HG03432 (cell line): ENCODE measurements around the gene ZNF774.
"Not testable (repeated sequence)": the region's sequence is repeated elsewhere in the genome, so short reads cannot be mapped to it uniquely, and the experiment has no call there.

Experiments used
- ATAC-seq: cut with Tn5 transposase; IDR thresholded peaks from one replicate; pipeline ENCODE4 v1.9.1; 2021; ENCODE audit warnings: mild to moderate bottlenecking, moderate library complexity; ENCODE audit not compliant: unreplicated experiment

The ZNF774 gene

DNA sequence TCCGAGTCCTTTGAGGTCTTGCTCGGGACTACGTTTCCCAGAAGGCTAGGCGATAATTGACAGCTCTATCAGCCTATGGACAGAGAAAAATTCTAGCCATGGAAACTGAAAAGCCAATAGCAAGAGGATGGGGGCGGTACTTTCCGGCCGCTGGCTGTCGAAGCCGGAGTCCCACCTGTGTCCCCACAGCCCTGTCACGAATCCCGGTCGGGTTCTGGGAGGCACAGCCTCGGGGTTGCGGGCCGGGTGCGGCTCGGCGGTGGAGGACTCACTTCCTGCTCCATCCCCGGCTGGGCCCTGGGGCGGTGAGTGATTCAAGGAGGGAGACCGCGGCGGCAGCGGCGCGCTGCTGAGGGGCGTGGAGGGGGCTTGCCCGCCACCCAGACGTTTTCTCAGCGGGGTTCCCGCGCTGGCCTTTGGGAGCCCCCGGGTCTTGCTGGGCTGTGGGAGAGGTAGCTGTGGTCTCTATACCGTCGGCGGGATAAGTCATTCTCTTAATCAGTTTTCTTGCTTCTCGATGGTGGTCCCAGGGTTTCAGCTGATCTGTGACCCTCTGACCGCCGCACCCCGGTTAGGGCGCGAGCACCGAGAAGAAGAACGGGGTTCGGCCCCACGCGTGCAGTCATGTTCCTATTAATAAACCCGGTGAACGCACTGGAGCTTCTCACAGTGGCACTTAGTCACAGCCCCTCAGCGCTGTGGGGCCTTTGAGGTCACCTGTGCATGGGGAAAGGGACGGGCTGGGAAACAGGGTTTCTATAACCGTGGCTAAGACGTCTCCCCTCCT lies at the start of gene ZNF774:
Gene ZNF774 (plus strand): TSS at position 178 of the 787 bp plus-strand sequence. CDS start 2,377 bp downstream, outside the sequence.
- ATAC-seq = peak; percentile 99

DNA sequence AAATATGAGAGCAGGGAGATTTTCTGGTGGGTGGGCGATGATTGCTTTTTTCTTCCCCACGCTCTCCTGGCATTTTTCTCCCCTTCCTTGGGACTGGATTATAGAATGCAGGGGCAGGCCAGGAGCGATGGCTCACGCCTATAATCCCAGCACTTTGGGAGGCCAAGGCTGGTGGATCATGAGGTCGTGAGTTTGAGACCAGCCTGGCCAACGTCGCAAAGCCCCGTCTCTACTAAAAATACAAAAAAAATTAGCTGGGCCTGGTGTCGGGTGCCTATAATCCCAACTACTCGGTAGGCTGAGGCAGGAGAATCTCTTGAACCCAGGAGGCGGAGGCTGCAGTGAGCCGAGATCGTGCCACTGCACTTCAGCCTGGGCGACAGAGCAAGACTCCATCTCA lies 46.7 kb upstream of the ZNF774 start:
- not testable (repeated sequence) for ATAC-seq

DNA sequence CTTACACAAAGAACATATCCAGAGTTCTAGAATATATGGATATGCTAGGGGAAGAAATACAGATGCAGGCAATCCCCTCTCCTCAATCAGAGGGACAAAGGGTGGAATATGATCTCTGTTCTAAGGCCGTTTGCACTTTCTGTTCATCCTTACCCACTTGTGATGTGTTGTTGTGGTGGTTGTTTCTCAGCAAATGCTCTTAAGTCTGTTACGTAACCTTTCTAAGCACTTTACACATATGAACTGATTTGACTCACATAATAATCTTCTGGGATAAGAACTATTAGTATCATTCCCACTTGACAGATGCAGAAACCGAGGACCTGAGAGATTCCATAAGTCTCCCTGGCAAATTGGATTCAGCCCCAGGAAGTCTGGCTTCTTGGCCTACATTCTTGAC lies 46.2 kb upstream of the ZNF774 start:
- no peak for ATAC-seq

DNA sequence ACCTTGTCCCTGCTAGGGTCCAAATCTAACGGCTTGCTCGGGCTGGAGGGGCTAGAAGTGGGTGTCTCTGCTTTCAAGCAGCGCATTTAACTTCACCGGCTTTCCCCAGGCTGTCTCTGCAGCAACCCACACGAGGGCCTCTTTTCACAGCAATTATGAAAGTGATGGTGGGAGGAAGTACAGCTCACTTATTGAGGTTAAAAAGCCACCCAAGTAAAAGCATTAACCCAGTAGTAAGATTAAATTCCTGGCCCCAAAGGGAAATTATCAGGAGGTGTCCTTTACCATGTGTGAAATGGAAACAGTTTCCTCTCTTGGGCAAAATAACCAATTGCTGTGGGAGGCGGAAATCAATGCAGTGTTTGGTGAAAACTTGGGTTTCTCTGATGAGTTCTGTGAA lies 45.5 kb upstream of the ZNF774 start:
- ATAC-seq = peak; percentile 71

DNA sequence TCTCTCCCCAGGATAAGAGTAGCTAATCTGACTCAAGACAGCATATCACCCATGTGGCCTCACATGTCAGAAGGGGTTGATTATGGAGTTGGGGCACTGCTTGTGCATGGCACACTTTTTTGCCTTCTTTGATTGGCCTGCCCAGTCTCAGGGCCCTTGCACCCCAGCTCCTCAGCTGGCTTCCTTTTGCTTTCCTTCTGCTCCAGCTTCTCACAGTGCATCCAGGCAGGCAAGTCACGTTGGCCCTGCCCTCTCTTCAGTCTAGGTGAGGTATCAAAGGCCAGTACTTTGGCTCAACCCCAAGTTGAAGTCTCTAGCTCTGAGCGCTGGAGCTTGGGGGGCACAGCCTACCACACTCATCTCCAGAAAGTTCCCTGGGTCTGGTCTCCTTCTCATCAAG lies 44.4 kb upstream of the ZNF774 start:
- no peak for ATAC-seq

DNA sequence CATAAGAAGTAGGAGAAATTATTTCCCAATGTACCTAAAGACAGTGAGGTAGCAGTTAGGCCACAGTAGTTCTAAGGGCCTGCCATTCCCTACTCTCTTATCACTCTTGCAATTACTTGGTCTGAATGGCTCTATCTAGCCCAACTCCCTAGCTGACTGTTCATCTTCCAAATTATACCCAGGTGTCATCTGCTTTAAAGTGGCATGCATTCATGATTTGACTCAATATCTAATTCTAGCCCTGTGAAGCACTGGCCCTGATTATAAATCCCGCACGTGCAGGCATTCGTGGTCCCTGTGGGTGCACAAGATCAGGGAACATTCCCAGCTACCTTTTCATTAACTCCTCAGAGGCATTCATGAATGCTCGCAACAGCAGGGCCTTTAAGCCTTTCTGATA lies 43.1 kb upstream of the ZNF774 start:
- no peak for ATAC-seq

DNA sequence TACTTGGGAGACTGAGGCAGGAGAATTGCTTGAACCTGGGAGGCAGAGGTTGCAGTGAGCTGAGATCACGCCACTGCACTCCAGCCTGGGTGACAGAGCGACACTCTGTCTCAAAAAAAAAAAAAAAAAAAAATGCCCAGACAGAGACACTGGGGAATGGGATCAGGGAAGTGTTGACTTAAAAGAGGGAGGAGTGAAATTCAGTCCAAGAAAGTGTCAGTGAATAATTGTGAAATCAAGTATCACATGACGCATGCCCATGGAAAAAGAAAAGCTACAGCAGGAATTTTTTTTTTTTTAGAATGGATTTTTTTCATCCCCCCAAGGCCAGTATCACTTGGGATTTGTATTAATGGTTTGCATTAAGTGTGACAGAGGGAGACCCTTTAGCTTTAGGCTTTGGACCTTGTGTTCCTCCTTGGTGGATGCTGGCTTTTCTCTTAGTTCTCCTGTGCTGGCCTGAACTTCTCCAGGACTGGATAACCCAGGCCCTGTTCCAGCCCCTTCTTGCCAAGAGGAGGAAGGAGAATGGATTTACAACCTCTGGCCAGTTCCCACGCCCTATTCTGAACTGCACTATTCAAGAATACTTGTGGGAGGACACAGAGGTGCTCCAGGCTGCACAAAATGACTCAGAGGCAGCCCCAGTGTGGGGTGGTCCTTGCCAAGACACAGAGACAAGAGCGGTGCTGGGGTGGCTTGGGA lies 36.7 kb upstream of the ZNF774 start:
- no peak for ATAC-seq

DNA sequence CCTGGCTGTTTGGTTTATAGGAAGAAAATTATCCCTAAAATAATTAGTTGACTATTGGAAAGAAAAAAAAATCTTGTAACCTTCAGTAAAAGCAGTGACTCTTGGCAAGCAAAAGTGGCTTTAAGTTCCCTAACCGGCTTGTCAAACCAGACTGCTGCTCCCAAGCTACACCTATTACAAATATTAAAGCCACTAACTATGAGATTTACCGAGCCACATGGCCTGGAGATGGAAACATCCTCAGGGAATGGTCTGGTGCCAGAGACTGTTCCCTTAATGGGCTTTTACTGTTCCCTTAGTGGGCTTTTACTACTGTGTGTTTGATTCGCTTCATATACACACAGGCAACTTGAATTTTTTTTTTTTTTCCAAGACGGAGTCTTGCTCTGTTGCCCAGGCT lies 35.9 kb upstream of the ZNF774 start:
- ATAC-seq = no peak

DNA sequence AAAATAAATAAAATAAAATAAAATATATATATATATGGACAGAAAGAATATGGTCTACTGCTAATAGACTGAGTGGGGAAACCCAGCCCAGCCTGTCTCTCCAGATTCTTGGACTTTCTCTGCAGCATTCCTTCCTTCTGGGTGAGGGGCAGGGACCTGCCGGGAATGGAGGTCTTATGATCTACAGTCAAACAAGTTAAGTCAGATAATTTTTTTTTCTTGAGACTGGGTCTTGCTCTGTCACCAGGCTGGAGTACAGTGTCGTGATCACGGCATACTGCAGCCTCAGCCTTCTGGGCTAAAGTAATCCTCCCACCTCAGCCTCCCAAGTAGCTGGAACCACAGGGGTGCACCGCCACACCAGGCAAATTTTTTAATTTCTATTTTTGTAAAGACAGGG lies 33.5 kb upstream of the ZNF774 start:
- no peak for ATAC-seq

DNA sequence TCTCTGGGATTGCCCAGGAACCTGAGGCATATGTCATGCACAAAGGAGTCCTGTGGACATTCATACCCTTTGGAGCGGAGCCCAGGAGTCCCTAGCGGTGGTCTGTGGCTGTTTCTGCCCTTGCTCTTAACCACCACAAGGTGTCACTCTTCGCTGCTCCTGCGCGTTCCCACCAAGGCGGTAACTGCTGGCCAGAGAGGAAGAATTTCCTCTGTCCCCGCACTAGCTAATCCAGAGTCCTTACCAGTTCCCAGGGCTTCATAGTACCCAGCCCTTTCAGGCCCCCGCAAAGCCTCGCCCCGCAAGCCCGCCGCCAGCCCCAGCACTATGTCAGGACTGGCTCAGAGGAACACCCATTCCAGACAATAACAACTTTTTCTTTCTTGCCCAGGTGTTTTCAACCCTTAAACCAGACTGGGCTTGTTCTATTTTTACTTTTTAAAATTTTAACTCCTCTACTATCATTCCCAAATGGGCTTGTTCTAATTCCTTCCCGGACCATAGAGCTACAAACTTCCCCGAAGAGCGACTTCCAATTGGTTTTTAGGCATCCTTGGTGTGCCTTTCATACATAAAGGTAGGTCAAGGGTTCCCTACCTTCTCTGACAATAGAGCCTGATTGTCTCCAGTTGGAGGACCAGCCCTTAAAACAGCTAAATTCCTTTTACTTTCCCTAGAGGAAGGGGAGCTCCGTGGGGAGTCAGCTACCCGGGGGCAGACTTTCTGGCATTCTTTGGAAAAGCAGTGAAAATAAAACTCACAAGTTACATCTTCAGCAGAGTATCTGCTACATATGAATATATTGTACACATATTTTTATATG lies 31.8 kb upstream of the ZNF774 start:
- peak; percentile 77 for ATAC-seq

DNA sequence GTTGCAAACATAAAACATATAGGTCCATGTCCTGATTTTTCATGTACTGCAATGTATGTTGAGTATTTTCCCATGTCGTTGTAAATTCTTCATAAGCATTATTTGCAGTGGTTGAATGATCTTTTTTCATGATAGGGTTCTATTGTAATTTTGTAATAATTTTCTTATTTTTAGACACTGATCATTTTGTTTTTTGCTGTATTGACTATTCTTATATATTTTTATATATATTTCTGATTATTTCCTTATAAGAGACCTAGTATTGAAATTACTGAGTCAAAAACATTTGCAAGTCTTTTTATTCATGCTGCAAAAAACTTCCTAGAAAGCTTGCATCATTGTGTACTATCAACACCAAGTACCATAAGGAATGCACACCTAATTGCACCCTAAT lies 31.2 kb upstream of the ZNF774 start:
- no peak for ATAC-seq

DNA sequence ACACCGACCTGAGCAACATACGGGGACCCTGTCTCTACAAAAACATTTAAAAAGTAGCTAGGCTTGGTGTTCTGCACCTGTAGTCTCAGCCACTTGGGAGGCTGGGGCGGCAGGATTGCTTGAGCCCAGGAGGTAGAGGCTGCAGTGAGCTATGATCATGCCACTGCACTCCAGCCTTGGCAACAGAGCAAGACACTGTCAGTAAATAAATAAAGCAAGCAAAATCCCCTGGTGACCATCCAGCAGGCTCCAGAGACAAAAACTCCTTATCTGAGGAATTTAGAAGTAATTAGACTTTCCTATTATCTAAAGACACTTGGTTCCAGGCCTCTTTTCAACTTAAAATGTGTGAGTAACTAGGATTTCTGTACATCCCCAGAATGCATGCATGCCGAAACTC lies 29.5 kb upstream of the ZNF774 start:
- no peak for ATAC-seq

DNA sequence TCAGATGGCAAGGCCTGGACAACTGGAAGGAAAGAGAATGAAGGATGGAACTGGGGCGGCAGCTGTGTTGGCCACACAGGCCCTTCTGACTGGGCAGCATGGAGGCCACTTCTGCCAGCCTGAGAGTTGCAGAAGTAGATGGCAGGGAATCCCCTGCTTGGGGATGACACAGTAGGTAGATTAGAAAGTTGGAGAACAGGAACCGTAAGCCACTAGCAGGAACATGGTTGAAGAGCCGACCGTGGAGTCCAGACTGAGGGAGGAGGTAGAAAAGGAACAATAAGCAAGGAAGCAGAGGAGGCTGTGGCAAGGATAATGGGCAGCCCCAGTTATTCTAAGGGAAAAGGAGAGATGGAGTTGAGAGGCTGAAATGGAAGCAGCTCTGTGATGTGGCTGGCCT lies 26.4 kb upstream of the ZNF774 start:
- no peak for ATAC-seq

DNA sequence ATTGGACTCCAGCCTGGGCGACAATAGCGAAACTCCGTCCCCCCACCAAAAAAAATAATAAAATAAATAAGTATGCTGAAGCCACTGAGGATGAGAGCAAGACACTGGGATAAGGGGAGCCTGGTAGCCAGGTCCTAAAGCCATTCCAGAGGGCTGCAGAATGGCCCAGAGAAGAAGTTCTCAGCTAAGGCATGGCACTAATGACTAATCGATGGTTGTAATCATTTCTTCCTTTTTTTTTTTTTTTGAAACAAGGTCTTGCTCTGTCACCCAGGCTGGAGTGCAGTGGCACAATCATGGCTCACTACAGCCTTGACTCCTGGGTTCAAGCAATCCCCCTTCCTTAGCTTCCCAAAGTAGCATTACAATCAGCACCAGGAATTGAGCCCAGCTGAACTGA lies 25.6 kb upstream of the ZNF774 start:
- no peak for ATAC-seq

DNA sequence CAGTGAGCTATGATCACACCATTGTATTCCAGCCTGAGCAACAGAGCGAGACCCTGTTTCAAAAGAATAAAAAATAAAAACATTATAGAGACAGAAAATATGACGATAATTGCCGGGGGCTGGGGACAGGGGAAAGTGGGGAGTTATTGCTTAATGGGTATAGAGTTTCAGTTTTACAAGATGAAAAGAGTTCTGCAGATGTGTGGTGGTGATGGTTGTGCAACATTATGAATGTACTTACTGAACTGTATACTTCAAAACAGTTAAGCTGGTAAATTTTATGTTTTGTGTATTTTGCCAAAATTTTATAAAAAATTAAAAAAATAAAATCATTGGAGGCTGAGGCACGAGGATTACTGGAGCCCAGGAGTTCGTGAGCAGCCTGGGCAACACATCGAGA lies 24.8 kb upstream of the ZNF774 start:
- ATAC-seq = no peak

DNA sequence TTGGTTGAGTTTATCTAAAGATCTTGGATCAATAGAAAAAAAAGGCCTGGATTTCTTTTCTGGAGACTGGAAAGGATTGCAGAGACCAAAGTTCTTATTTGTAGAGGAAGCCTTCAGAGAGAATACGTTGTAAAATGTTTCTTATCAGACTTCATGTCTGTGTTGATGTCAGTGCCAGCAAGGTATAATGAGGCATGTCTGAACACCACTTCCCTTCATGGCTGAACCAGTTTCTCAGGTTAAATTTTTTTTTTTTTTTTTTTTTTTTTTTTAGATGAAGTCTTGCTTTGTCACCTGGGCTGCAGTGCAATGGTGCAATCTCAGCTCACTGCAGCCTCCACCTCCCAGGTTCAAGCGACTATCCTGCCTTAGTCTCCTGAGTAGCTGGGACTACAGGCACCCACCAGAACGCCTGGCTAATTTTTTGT lies 17.8 kb upstream of the ZNF774 start:
- no peak for ATAC-seq

DNA sequence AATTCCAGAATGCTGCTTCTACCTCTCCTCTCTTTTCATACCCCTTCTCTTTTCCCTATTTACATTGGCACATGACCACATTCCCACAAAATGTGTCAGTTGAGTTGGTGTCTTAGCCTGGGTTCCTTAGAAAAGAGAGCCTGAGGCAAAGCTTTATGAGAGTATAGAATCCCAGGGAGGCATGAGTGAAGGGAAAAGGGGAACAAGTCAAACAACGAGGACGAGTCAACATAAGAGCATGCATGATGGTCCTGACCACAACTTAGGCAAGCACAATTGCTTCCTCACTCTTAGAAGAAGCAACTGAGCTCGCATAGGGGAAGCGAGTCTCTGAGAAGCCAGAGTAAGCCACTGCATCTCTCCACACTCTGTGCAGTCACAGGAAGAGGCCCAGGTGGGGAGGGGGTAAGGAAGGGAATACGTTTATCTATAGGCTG lies 15.4 kb upstream of the ZNF774 start:
- ATAC-seq = no peak

DNA sequence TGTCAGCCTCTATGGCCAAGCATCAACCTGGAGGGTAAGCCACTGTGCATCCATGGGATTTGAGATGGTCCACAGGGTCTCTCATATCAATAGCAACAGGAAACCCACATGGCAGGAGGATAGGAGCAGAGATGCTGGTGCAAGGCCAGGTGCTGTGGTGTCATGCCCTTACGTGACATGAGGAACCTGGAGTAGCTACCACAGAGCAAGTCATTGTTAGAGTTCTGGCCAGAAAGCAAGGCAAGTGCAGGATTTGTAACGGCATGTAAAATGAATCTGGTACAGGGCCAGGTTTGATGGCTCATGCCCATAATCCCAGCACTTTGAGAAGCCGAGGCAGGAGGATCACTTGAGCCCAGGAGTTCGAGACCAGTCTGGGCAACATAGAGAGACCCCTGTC lies 14.8 kb upstream of the ZNF774 start:
- no peak for ATAC-seq

DNA sequence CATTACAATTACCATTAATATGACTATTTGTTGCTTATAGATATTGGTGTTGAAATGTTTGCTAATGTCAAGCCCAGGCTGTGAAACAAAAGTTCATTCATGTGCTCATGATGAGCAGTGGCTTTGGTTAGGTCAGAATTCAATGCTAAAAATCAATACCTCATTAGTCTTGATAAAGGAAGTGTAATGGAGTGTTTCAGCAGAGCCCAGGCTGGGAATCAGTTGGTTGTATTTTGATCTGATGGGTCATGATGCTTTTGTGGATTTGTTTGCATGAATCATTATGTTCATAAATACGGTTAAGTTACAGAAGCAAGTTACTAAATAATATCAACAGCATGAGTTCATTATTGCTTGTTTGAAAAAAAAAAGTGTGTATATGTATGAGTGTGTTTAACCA lies 13.6 kb upstream of the ZNF774 start:
- no peak for ATAC-seq

DNA sequence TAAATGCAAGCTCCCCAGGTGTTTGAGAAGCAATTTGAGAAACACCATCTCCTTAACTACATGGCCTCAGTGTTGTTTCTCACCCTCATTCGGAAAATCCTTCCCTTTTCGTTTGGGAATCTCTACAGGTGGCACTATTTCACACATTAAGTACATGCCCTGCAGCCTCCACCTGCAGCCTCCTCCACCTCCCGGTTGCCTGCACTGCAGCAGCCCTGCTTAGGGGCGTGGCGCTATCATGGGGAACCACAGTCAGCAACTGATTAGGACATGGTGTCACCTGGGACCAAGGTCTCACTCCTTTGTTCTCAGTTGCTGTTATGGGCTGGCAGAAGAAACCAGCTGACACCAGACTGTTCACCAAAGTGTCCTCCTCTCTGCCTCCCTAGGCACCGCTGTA lies 11.7 kb upstream of the ZNF774 start:
- ATAC-seq = no peak

DNA sequence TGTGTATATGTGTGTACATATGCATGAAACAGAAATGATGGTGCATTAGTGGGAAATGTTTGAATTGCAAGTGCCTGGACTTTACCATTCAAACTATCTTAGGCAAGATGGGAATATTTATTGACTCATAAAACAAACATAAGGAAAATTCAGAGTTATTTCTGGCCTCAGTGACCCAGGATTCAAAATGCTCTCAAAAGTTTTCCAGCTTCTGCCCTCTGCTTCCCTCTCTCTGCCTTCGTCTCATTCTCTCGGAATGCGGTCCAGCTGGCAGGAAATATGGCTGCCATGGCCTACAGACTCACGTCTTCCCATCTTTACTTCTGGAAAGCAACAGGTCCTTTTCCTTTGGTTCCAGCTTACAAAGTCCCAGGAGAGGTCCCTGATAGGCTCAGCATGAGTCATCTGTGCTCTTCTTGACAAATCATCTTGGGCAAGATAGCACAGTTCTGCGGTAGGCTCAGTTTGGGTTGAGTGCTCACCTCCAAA lies 8.7 kb upstream of the ZNF774 start:
- no peak for ATAC-seq
